Measurements from ENCODE around the gene HGF.
"Not testable (repeated sequence)": the region's sequence is repeated elsewhere in the genome, so short reads cannot be mapped to it uniquely, and the experiment has no call there.

The HGF gene

GRCh38 chr7:81769891-81770727, at the start of gene HGF:
HGF (minus strand) TSS chr7:81770047; CDS start chr7:81769971, 76 bp downstream.
- no peak for DNase-seq

GRCh38 chr7:81816312-81816711, 46.5 kb upstream of the HGF start:
- no peak for DNase-seq

- DNase-seq = not testable (repeated sequence)
Measured at GRCh38 chr7:81812866-81813476, 43.1 kb upstream of the HGF start.

- DNase-seq = no peak
Measured at GRCh38 chr7:81811956-81812865, 42.4 kb upstream of the HGF start.

- DNase-seq = no peak
Measured at GRCh38 chr7:81810476-81811155, 40.8 kb upstream of the HGF start.

DNA sequence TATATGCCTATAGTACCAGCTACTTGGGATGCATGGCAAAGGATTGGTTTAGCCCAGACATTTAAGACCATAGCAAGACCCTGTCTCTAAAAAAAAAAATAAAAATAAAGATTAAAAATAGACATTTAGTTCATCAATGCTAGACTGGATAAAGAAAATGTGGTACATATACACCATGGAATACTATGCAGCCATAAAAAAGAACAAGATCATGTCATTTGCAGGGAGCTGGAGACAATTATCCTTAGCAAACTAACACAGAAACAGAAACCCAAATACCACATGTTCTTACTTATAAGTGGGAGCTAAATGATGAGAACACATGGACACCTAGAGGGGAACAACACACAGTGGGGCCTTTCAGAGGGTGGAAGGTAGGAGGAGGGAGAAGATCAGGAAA, 38.5 kb upstream of the HGF start:
- not testable (repeated sequence) for DNase-seq

DNA sequence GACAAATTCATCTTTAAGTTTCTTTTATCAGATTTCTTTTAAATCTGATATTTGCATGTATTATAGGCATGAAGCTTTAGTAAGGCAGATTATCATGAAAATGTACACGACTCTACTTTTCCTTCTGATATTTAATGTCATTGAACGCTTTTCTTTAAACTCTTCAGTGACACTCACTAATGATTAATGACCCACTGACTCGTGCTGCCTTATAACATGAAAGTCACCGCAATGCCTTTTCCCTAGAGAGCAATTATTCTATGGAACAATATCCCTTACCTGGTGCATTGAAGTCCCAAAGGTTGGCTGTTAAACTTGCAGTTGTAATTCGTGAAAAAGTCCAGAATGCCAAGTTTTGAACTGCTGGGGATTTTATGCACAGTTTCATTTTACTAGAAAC, 33.4 kb upstream of the HGF start:
- DNase-seq = no peak

DNA sequence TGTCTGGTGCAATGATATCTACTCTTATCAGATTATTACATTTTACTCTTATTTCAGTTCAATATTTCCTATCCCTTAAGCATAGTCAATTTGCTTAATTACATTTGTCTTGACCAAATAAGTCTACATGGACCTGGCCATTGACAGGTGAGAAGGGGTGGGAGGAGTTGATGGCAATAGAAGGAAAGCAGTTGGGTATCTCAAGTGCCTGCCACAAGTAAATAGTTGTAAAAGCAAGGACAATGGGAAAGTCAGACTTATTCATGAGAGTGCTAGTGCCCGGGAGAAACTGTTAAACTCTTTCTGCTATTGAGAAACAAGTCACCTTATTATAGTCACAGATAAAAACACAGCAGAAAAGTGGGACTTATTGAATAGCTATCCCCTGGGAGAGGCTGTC, 32.4 kb upstream of the HGF start:
- no peak for DNase-seq

DNA sequence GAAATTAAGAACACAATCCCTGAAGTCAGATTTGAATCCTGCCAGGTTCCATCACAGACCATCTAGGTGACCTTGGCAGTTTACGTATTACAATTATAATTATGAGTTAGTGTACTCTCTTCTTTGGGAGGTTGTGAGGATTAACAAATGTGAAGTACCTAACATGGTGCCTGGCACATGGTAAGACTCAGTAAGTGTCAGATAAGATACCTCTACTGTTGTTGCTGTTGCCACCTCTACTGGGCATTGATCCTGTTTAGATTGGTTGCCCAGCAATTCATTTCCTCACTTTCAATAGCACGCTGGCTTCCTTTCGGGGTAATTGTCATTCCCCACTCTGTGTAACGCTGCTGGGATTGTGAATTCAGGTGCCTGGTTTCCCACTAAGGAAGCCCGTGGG, 31.7 kb upstream of the HGF start:
- DNase-seq = no peak

GRCh38 chr7:81791568-81792518, 22.0 kb upstream of the HGF start:
- no peak for DNase-seq

DNA sequence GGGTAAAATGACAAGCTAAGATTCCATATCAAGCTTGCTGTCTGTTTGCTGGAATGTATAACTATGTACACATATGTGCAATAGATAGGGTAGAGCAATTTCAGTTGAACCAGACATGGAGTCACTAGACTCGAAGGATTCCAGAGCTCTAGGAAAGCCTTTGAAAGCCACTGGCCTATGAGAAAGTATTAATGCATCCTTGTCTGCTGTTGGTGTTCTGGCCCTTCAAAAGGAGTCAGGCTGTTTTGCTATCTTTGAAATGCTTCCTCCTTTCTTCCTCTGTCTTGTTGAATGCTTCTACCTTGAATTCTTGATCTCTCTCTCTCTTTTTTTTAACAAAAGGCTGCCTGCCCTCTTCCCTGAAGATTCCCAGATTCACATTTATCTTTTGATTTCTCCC, 20.8 kb upstream of the HGF start:
- no peak for DNase-seq

DNA sequence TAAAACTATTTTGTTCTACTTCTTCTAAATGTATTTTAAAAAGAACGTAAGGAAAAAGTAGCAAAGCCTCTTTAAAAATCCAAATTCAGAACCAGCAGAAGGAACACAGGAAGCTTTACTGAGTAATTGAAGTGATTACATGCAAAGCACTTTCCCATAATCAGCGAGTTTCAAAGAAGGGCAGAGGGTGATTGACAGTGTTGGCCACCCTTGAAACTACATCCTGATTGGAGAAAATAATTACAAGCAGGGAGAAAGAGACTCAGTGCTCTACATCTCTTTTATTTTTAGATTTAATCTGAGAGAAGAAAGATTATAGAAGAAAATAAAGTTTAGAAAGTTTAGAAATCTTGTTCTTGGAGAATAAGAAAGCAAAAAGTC, 20.3 kb upstream of the HGF start:
- no peak for DNase-seq

DNA sequence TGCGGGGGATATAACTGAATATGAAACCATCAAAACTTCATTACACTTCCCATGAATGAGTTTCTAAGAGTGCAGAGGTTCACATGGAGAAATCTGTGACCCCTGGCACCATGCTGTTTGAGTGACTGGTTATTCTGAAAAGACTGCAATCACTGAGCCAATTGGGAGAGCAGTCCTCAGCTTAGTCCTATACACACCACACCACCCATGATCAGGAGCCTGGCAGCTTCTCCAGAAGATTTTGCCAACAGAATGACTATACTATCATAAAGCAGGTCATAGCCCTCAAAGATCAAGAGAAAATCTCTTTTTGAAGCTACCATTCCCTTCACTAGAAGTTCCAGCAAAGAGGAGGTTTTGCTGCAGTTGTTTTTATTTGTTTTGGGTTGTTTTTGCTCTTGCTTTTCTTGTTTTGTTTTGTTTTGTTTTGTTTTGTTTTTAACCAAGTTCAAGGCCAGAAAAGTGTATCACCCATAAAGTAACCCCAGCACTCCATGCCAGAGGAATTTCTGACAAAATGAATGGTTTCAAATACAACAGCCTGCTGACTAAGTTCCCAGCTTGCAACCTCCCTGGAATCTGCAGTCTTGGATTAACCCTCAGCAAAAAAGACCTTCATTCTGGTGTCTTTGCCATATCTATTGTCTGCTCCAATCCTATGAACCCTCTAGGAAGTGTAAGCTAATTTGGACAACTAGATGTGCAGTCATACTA, 19.7 kb upstream of the HGF start:
- no peak for DNase-seq

GRCh38 chr7:81788246-81788645, 18.4 kb upstream of the HGF start:
- no peak for DNase-seq

DNA sequence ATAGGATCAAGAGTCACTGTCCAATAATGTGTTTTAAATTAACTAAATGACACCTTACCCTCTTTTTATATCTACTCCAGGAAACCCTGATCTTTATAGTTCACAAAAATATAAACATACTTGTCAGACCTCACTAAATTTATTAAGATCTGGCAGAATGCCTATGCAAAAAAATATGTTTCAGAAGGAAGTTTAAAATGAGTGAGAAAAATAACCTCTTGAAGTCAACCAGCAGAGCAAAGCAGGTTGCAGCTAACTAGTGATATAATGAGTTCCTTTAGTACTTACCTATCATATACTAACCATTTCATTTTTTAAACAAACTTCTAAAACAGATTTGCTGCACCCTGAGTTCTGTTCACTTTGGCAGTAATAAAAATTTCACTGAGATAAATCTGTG, 14.0 kb upstream of the HGF start:
- no peak for DNase-seq

- no peak for DNase-seq
Measured at GRCh38 chr7:81780914-81781693, 11.3 kb upstream of the HGF start.

- no peak for DNase-seq
Measured at GRCh38 chr7:81779706-81780105, 9.9 kb upstream of the HGF start.

DNA sequence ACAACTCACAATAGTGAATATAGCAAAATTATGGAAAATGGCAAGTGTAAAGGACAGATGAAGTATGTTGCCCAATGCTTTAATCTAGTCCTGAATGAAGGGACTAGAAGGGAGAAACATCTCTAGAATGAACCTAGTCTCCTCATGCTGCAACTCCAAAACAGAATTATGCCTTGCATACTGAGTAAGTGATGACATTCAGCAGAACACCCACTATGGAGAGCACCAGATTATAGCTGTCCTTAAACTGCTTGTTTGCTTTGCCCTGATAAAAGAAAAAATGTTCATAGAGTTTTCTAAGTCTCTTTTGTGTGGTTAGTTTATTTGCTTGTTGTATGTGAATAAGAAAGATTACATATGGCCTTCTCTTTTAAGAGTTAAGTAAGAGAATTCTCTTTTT, 7.8 kb upstream of the HGF start:
- no peak for DNase-seq

DNA sequence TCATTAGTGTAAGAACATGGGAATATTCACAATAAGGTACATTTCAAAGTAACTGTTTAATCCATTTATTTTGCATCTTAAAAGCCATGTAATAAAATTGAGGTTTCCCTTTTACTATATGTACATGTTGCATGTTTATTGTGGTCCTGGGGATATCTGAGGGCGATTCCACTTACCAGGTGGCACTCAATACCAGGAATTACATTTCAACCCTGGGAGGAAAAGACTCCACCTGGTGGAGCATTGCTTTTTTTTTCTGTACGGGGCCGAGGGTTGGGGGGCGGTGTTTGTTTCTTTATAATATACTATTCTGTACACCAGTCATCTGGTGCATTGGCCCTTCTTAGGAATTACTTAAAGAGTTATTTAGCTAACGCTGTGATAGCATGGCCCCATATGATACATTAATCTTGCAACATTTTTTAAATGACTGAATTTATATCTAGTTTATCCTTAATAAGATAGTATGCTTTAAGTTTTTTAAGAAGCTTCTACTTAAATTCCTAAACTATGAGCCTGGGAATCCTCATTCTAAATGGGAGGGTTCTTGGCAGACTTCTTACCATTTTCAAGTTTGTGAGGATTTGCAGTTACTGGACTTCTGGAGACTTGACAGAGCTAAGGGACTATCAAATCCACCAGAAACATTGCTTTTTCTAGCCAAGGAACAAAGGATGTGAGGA, 7.2 kb upstream of the HGF start:
- no peak for DNase-seq

GRCh38 chr7:81776161-81776560, 6.3 kb upstream of the HGF start:
- DNase-seq = no peak

Measured in NCI-H1092 treated with DMSO at 0.1 percent for 48 hours (cell line).